ENCODE data around the gene KCNT1.

Gene KCNT1

DNA sequence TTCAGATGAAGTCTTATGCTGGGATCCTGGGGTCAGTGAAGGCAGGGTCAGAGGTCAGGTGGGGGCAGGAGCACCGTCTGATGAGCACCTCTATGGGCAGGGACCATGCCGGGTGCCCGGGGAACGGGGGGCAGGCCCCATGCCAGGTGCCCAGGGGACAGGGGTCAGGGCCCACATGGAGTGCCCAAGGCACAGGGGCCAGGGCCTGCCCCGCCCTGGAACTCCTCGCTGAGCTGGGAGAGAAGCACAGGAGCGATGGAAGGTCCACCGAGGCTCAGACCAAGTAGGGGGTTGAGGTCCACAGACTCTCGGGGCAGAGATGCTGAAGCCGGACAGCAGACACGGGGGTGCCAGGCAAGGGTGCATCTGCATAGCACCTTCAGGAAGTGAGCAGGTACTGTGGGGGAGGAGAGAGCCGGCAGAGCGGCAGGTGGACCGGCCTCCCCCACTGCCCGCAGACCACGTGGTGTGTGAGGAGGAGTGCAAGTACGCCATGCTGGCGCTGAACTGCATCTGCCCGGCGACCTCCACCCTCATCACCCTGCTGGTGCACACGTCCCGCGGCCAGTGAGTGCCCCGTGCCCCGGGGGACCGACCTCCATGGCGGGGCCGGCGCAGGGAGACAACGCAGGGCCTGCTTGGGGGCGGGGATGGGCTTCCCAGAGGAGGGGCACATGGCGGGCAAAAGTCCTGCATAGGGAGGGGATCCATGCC is 67.7 kb downstream of the KCNT1 start:
- DNase-seq, result no peak

- no peak for DNase-seq
Measured at GRCh38 chr9:135770203-135770535, 68.2 kb downstream of the KCNT1 start.

GRCh38 chr9:135770771-135771170 is 68.8 kb downstream of the KCNT1 start:
- no peak for DNase-seq

- no peak for DNase-seq
Measured at GRCh38 chr9:135771401-135772051, 69.5 kb downstream of the KCNT1 start.

DNA sequence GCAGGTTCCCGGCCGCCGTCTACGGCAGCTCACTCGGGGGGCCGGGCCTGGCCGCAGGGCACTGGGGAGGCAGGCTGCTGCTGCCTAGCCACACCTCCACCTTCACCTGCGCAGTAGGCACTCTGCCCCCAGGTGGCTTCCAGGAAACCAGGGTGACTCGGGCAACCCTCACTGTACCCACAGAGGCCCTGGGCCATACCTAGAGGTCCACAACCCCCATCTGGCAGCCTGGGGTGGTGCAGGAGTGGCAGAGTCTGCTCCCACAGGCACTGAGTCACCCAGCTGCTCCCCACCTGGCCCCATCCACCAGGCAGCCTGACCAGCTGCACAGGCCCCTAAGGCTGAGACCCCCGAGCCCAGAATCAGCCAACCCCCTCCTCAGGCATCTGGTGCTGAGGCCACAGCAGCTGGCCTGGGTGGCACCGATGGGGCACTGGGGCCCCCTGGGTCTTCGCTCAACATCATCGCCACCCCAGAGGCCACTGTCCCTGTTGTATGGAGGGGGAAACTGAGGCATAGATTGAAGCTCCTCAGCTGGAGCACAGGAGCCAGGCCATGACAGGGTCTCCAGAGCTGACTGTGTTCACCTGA is 70.2 kb downstream of the KCNT1 start:
- DNase-seq, result no peak

DNA sequence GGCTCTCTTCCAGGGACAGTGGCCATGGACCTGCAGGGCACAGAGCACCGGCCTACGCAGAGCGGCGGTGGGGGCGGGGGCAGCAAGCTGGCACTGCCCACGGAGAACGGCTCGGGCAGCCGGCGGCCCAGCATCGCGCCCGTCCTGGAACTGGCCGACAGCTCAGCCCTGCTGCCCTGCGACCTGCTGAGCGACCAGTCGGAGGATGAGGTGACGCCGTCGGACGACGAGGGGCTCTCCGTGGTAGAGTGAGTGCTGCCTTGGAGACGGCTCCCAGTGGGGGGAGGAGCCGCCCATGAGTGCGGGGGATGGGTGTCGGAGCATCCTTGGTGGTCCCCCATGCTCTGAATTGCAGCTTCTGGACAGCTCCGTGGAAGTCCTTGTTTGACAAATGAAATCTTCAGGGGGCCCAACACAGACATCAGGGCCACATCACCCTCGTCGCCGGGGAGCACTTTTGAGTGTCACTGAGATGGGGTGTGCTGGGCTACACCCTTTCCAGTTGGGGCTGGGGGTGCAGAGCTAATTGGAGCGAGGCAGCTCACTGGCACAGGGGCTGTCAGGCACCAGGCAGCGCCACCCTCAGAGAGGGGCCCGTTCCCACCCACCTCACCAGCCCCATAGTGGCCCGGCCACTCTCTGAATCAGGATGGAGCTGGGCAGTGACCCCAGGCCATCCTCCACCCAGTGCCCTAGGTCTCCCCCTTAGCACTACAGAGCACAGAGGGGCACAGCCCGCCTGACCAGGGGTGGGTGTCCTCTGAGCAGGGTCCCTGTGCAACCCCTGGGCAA is 70.9 kb downstream of the KCNT1 start:
- no peak for DNase-seq

- DNase-seq, result no peak
Measured at GRCh38 chr9:135773530-135774238, 71.7 kb downstream of the KCNT1 start.

DNA sequence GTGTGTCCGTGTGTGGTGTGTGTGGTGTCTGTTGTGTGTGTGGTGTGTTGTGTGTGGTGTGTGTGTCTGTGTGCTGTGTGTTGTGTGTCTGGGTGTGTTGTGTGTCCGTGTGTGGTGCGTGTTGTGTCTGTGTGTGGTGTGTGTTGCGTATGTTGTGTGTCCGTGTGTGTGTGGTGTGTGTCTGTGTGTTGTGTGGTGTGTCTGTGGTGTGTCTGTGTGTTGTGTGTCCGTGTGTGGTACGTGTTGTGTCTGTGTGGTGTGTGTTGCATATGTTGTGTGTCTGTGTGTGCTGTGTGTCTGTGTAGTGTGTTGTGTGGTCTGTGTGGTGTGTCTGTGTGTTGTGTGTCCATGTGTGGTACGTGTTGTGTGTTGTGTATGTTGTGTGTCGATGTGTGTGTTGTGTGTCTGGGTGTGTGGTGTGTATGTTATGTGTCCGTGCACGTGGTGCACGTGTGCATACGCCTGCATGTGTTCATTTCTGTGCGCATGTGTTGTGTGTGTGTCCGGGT is 72.3 kb downstream of the KCNT1 start:
- DNase-seq, result no peak

- DNase-seq, result no peak
Measured at GRCh38 chr9:135774794-135775525, 73.0 kb downstream of the KCNT1 start.

- DNase-seq, result no peak
Measured at GRCh38 chr9:135775911-135776310, 73.9 kb downstream of the KCNT1 start.

- DNase-seq, result peak; percentile 5
Measured at GRCh38 chr9:135776893-135777622, 75.1 kb downstream of the KCNT1 start.

DNA sequence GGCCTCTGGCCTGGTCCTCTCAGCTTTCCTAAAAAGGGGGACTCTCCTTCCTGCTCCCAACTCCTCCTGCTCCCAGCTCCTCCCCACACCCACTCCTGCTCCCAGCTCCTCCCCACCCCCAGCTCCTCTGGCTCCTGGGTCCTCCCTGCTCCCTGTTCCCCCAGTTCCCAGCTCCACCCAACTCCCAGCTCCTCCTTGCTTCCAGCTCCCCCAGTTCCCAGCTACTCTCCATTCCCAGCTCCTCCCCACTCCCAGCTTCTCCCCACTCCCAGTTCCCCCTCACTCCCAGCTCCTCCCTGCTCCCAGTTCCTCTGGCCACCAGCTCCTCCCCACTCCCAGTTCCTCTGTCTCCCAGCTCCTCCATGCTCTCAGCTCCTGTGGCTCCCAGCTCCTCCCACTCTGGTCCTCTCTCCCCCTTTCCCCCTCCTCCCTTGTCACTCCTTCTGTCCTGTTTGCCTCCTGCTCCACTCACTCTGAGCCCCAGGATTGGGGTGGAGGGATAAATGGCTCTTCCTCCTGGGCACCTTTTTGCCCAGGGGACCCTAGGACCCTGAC is 75.7 kb downstream of the KCNT1 start:
- no peak for DNase-seq

DNA sequence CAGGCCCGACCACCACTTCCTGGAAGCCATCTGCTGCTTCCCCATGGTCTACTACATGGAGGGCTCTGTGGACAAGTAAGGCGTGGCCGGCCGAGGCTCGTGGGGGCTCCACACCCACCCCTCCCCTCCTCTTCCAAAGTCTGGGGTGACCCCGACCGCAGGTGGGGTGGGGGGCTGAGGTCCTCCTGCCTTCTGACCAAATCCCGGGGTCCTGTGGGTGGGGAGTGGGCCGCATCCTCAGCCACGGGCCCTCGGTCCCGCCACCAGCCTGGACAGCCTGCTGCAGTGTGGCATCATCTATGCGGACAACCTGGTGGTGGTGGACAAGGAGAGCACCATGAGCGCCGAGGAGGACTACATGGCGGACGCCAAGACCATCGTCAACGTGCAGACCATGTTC is 76.4 kb downstream of the KCNT1 start:
- no peak for DNase-seq

DNA sequence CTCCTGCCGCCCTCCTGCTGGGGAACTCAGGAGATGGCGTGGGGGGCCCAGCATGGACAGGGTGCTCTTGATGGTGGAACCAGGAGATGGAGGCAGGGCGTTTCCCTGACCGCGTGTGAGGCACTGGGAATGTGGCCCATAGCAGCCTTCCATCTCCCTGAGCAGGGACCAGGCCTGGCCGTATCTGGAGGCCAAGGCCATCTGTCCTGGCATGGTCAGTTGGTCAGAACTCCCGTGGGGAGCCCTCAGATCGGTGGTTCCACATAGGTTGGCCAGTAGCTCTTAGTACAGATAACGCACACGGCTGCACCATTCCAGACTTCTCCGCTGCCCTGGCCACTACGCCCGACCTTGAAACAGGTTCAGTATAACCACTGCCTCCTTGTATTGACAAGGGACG is 77.6 kb downstream of the KCNT1 start:
- DNase-seq, result no peak

DNA sequence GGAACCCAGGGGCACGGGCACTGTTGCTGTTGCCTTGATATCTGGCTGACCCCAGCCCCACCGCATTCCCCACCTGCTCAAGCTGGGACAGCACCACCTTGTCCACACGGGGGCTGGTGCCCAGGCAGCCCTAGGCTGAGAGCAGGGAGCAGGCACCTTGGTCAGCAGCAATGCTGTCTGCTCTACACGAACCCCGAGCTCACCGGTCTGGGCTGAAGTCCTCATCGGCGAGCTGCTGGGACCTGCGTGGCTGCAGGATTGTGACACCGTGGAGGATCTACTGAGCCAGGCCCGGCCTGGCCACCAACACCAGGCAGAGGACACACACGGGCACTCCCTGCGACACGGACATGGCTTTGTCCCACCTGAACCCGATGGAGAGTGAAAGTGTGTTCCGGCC is 78.1 kb downstream of the KCNT1 start:
- DNase-seq, result no peak

DNA sequence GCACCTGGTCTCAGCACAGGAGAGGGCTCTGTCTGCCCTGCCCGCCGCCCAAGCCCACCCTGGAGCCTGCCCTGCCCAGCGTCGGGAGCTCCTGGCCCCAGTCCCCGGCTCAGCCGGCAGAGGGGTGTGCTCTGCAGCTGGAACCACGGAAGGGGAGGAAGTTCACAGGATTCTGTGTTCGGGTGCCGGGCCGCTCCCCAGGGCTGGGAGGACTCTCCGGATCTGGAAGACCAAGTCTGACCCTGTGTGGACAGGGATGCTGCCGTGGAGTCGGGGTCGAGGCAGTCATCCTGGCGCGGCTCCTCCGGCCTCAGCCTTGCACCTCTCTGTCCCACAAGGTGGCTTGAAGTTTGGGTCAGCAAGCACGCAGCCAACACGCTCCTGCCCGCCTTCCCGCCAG is 78.6 kb downstream of the KCNT1 start:
- DNase-seq, result no peak

DNA sequence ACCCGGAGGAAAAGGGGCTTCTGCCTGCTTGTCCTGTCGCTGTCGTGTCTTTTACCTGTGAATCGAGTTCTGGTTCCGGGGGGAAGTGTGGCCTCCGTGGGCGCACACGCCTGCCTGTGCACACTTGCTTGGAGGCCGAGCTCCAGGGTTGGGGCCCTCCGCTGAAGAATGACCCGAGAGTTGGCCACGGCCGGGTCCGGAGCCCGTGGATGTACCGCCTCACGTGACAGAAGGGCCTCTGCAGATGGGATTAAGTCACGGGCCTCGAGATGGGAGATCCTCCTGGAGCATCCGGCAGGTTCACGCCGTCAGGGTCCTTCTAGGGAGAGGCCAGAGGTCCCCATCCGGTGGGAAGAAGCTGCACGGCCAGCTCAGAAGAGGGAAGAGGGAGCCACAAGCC is 81.0 kb downstream of the KCNT1 start:
- DNase-seq, result no peak

- DNase-seq, result no peak
Measured at GRCh38 chr9:135783540-135784245, 81.7 kb downstream of the KCNT1 start.

DNA sequence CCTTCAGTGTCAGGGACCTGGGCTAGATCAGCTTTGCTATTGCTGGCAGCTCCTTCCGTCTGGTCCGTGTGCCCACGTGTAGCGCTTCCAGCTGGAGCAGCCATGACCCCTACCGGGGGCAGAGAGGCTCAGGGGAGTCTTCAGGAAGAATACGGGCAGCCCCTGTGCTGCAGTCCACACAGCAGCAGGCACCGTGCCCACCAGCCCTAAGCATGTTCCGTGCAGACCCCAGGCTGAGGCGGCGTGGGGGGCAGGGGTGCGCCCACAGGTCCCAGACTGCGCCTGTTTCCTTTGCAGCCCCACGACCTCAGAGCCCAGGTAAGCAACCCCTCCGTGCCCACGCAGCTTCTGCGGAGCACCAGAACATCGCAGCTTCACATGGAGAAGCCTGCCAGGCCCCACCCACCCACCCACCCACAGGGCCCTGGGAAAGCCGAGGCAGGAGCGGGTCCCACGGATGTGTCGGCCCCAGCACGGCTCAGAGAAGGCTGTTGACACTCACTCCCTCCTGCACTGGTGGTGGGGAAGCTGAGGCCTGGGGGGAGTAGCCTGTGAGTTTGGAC is 83.1 kb downstream of the KCNT1 start:
- DNase-seq, result no peak

DNA sequence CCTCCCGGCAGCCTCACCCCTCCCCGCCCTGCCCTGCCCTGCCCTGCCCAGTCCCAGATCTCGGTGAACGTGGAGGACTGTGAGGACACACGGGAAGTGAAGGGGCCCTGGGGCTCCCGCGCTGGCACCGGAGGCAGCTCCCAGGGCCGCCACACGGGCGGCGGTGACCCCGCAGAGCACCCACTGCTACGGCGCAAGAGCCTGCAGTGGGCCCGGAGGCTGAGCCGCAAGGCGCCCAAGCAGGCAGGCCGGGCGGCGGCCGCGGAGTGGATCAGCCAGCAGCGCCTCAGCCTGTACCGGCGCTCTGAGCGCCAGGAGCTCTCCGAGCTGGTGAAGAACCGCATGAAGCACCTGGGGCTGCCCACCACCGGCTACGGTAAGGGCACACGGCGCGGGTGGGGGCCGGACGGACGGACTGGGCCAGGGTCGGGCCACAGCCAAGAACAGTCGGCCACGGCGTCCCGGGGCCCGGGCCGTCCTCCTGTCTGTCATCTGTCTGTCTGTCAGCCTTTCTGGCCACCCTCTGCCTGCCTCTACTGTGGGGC is 84.2 kb downstream of the KCNT1 start:
- no peak for DNase-seq

Data from CD4-positive, alpha-beta T cell treated with Interferon gamma for 1 hour (primary cell).